ENCODE results near the gene VTN.

VTN gene

GRCh38 chr17:28379814-28380801 lies 10.0 kb upstream of the VTN start:
- TF ChIP-seq, protein P1, sequence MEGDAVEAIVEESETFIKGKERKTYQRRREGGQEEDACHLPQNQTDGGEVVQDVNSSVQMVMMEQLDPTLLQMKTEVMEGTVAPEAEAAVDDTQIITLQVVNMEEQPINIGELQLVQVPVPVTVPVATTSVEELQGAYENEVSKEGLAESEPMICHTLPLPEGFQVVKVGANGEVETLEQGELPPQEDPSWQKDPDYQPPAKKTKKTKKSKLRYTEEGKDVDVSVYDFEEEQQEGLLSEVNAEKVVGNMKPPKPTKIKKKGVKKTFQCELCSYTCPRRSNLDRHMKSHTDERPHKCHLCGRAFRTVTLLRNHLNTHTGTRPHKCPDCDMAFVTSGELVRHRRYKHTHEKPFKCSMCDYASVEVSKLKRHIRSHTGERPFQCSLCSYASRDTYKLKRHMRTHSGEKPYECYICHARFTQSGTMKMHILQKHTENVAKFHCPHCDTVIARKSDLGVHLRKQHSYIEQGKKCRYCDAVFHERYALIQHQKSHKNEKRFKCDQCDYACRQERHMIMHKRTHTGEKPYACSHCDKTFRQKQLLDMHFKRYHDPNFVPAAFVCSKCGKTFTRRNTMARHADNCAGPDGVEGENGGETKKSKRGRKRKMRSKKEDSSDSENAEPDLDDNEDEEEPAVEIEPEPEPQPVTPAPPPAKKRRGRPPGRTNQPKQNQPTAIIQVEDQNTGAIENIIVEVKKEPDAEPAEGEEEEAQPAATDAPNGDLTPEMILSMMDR (IDR thresholded peaks at IDR 0.05; ENCODE audit: control extremely low read depth, extremely low read depth, low read depth, missing control alignments) = no peak
- ChIA-PET POLR2A (no interaction called here), CTCF (interaction anchor here (0.8 to 1.3 kb wide), 3 partner anchors 12 to 167 kb away, joined by 3 to 4 read pairs (median 3); no protein-coding TSS in a partner anchor)
- no peak for DNase-seq (ENCODE audit: extremely low spot score)

DNA sequence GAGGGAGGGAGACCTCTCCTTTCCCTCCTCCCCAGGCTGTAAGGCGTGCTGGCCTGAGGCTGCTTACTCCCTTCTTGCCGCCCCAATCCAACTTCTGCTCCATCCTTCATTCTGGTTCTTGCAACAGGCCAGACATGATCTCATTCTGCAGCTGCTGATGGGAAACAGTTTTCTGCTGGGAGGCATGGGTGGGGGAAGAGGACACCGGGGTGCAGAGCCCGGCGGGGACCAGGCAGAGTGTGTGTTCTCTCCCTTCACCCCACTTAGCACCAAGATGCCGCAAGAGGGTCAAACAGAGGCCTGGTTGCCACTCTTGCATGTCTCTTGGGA lies 2.8 kb upstream of the VTN start:
- ChIA-PET CTCF (interaction anchor here (0.7 kb wide), 1 partner anchor 44 kb away, joined by 3 read pairs; no protein-coding TSS in a partner anchor), POLR2A (no interaction called here)
- TF ChIP-seq, protein P1 (IDR thresholded peaks at IDR 0.05; ENCODE audit: control extremely low read depth, extremely low read depth, low read depth, missing control alignments) = no peak
- no peak for DNase-seq (ENCODE audit: extremely low spot score)

- DNase-seq (ENCODE audit: extremely low spot score) = peak; percentile 45
- ChIA-PET POLR2A (no interaction called here), CTCF (interaction anchor here (1.4 kb wide), 3 partner anchors 11 to 17 kb away, joined by 3 to 4 read pairs (median 3); no protein-coding TSS in a partner anchor)
- TF ChIP-seq, protein P1 (IDR thresholded peaks at IDR 0.05; ENCODE audit: control extremely low read depth, extremely low read depth, low read depth, missing control alignments) = no peak
Observed at GRCh38 chr17:28372203-28372944, 2.3 kb upstream of the VTN start.

DNA sequence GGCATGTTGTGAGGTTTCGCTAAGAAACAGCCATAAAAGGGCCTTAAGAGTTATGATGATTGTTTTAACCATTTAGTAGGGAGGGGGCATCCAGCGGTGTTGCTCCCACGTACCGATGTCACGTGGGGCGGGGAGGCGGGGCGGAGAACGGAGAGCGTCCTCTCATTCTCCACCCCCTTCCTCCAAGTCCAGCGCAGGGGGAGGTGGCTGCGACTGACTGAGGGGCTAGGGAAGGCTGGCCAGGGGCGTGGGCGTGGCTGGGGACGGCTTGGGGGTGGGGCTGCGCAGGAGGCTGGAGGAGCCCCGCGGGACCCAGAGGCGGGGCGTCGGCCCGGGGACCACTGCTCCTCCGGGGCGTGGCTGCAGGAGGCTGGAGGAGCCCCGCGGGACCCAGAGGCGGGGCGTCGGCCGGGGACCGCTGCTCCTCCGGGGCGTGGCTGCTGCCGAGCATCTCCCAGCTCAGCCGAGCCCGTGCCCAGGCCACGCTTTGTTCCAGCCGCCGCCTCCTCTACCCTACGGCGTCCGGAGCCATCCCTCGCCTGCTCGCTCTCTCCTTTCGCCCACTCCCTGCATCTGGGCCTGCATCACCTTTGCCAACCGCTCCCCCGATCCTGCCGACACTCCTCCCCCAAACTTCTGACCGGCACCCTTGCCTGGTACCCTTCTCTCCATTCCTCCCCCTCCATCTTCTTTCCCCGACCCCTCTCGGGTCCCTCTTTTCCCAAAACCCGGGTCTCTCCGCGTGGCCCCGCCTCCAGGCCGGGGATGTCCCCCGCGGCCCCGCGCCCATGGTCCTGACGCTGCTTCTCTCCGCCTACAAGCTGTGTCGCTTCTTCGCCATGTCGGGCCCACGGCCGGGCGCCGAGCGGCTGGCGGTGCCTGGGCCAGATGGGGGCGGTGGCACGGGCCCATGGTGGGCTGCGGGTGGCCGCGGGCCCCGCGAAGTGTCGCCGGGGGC lies 1.4 kb upstream of the VTN start, which contains the start of gene SARM1:
Gene SARM1 (plus strand): TSS at position 450 of the 958 bp plus-strand sequence. CDS start 339 bp downstream, at position 789.
- POLR2A ChIA-PET = no interaction called here
- CTCF ChIA-PET = interaction anchor here (1.0 to 1.8 kb wide), 5 partner anchors 10 to 45 kb away, joined by 3 to 5 read pairs (median 3); no protein-coding TSS in a partner anchor
- TF ChIP-seq, protein P1 (IDR thresholded peaks at IDR 0.05; ENCODE audit: control extremely low read depth, extremely low read depth, low read depth, missing control alignments) = no peak
- peak; percentile 92 for DNase-seq (ENCODE audit: extremely low spot score)

DNA sequence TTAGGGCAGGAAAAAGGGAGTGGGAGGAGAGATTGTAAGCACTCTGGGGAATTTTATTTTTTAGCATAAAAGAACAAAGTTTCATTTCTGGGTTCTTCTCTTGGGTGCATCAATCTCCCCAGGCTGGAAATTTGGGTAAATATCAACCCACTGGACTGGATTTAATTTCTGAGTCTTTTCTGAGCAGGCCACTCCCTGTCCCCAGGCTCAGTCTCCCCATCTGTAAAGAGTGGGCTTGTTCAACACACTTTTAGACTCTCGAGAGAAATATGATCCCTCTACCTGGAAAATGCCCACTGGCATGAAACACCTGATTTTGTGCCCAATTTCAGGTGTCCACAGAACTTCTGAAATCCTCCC lies 617 bp upstream of the VTN start:
- TF ChIP-seq, protein P1 (IDR thresholded peaks at IDR 0.05; ENCODE audit: control extremely low read depth, extremely low read depth, low read depth, missing control alignments) = no peak
- POLR2A ChIA-PET = interaction anchor here (1.4 kb wide), 1 partner anchor 11 kb away, joined by 3 read pairs; no protein-coding TSS in a partner anchor
- DNase-seq (ENCODE audit: extremely low spot score) = no peak
- CTCF ChIA-PET = interaction anchor here (1.0 to 1.8 kb wide), 2 partner anchors 9 to 46 kb away, joined by 3 to 5 read pairs; no protein-coding TSS in a partner anchor

All from GM10248 (cell line).